SH-SY5Y (cell line): ENCODE data around the gene S100A6.

Source experiments
- GATA2 ChIP-seq: IDR thresholded peaks from 2 replicates; pipeline ENCODE4 v1.6.1; 2011; ENCODE audit warnings: mild to moderate bottlenecking, low read depth, low read length
- GATA3 ChIP-seq: IDR thresholded peaks from 2 replicates; pipeline ENCODE4 v1.6.1; 2011; ENCODE audit warnings: low read depth, mild to moderate bottlenecking, low read length, moderate library complexity

DNA sequence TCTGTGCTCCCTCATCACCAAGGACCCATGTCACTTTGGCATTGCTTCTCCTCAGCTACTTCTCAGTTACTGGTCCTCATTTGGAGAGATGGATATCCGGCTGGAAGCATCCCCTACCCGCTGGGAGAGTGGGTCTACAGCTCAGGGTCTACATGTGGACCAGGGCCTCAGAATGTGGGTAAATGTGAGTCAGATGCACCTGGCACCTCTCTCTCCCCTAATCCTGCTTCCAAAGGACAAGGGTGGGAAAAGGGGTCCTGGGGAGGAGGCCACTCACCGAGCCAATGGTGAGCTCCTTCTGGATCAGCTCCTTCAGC is 908 bp downstream of the S100A6 start:
- no peak for TF ChIP-seq GATA2
- TF ChIP-seq GATA3 = no peak
